ENCODE data around the gene SH3BP2.

SH3BP2 gene

DNA sequence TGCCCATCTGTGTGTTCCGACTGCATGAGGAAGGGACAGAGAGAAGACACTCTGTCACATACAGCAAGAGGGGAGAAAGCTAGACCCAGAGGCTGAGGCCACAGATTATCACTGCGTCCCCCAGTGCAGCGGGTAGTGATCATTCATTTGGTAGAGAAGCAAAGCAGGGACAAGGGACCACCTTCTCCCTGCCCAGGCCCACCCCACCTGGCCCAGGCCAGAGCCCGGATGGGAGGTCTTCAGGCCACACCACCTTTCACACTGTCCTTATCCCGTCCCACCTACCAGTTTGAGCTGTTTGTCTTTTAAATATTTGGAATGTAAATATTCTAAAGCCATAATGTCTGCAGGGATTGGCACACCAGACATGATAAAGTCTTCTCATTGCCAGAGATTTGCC is 47.4 kb upstream of the SH3BP2 start:
- no peaks in the 10 kb centered on the region for H3K27me3 ChIP-seq (ENCODE audit: insufficient read depth, low read length, poor library complexity, severe bottlenecking)
- H3K79me2 ChIP-seq (ENCODE audit: insufficient read depth, low read length), result peaks cover 17% of the 10 kb centered on the region; the same call in 1 of the 2 replicates
- no peaks in the 10 kb centered on the region for H3F3A ChIP-seq (ENCODE audit: low read depth)
- H3K9ac ChIP-seq (ENCODE audit: low read depth, low read length, poor library complexity, severe bottlenecking), result no peak overlapping the region
- H3K4me3 ChIP-seq (ENCODE audit: low read length, poor library complexity, severe bottlenecking), result no peak overlapping the region
- no peak overlapping the region for H3K4me2 ChIP-seq (ENCODE audit: low read depth, low read length, poor library complexity, severe bottlenecking)
- TF ChIP-seq, protein P1, sequence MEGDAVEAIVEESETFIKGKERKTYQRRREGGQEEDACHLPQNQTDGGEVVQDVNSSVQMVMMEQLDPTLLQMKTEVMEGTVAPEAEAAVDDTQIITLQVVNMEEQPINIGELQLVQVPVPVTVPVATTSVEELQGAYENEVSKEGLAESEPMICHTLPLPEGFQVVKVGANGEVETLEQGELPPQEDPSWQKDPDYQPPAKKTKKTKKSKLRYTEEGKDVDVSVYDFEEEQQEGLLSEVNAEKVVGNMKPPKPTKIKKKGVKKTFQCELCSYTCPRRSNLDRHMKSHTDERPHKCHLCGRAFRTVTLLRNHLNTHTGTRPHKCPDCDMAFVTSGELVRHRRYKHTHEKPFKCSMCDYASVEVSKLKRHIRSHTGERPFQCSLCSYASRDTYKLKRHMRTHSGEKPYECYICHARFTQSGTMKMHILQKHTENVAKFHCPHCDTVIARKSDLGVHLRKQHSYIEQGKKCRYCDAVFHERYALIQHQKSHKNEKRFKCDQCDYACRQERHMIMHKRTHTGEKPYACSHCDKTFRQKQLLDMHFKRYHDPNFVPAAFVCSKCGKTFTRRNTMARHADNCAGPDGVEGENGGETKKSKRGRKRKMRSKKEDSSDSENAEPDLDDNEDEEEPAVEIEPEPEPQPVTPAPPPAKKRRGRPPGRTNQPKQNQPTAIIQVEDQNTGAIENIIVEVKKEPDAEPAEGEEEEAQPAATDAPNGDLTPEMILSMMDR (conservative IDR thresholded peaks at IDR 0.05; ENCODE audit: low read length), result no peak
- TF ChIP-seq EZH2phosphoT487 (IDR thresholded peaks at IDR 0.05; ENCODE audit: borderline replicate concordance), result no peak
- H3K4me1 ChIP-seq (ENCODE audit: insufficient read depth, low read length, poor library complexity, severe bottlenecking), result peaks cover 19% of the 10 kb centered on the region
- no peaks in the 10 kb centered on the region for H3K9me3 ChIP-seq (ENCODE audit: insufficient read depth, low read depth, low read length)
- no peaks in the 10 kb centered on the region for H3K9me2 ChIP-seq (replicated peaks; ENCODE audit: low read depth, low read length)
- H3K36me3 ChIP-seq (ENCODE audit: insufficient read depth, low read length), result peaks cover 61% of the 10 kb centered on the region; the same call in 1 of the 2 replicates
- H4K20me1 ChIP-seq (ENCODE audit: insufficient read depth, low read length, poor library complexity, severe bottlenecking), result peaks cover 10% of the 10 kb centered on the region
- no peak overlapping the region for H2AFZ ChIP-seq (ENCODE audit: low read length)

DNA sequence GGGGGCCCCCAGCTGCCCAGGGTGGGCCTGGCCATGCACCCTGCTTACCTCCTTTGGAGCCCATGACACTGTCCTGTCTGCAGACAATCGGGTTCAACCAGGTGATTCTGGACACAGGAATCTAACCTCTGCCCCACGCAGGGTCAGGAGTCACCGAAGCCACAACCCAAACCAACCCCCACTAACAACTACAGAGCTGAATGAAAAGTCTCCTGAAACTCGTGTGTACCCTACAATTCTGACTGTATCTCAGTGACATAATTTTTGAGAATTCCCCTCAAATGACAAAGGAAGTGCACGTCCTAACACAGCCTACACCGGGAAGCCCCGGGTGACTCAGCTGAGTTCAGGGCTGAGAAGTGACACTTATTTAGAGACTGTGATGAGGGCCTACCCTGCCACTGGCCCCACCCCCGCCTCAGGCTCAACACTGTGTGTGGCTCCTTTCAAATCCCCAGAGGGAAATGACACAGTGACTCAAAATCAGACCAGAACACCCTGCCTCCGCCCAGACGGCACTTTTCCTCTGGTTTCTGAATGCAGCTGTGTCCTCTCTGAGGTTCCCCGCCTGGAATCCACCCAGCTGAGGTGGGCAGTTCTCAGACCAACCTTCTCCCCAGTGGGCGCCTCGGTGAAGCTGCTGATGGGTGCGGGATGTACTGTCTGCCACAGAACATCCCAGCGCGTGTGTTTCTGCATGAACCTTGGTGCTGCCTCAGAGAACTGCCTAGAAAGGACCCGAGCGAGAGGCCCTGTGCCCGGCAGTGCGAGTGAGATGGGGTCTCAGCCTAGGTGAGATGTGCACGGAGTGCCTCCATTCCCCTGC is 46.7 kb upstream of the SH3BP2 start:
- H3K4me2 ChIP-seq (ENCODE audit: low read depth, low read length, poor library complexity, severe bottlenecking), result peak overlapping the region; percentile 33
- peaks cover 19% of the 10 kb centered on the region for H3K4me1 ChIP-seq (ENCODE audit: insufficient read depth, low read length, poor library complexity, severe bottlenecking)
- no peaks in the 10 kb centered on the region for H3F3A ChIP-seq (ENCODE audit: low read depth)
- H3K9me2 ChIP-seq (replicated peaks; ENCODE audit: low read depth, low read length), result no peaks in the 10 kb centered on the region
- H3K79me2 ChIP-seq (ENCODE audit: insufficient read depth, low read length), result peaks cover 24% of the 10 kb centered on the region; the same call in 1 of the 2 replicates
- peaks cover 61% of the 10 kb centered on the region; the same call in 1 of the 2 replicates for H3K36me3 ChIP-seq (ENCODE audit: insufficient read depth, low read length)
- H3K4me3 ChIP-seq (ENCODE audit: low read length, poor library complexity, severe bottlenecking), result no peak overlapping the region
- no peaks in the 10 kb centered on the region for H3K27me3 ChIP-seq (ENCODE audit: insufficient read depth, low read length, poor library complexity, severe bottlenecking)
- TF ChIP-seq, protein P1 (conservative IDR thresholded peaks at IDR 0.05; ENCODE audit: low read length), result no peak
- TF ChIP-seq EZH2phosphoT487 (IDR thresholded peaks at IDR 0.05; ENCODE audit: borderline replicate concordance), result no peak
- H2AFZ ChIP-seq (ENCODE audit: low read length), result no peak overlapping the region
- H3K9ac ChIP-seq (ENCODE audit: low read depth, low read length, poor library complexity, severe bottlenecking), result peak overlapping the region; percentile 25
- no peaks in the 10 kb centered on the region for H3K9me3 ChIP-seq (ENCODE audit: insufficient read depth, low read depth, low read length)
- H4K20me1 ChIP-seq (ENCODE audit: insufficient read depth, low read length, poor library complexity, severe bottlenecking), result peaks cover 10% of the 10 kb centered on the region

DNA sequence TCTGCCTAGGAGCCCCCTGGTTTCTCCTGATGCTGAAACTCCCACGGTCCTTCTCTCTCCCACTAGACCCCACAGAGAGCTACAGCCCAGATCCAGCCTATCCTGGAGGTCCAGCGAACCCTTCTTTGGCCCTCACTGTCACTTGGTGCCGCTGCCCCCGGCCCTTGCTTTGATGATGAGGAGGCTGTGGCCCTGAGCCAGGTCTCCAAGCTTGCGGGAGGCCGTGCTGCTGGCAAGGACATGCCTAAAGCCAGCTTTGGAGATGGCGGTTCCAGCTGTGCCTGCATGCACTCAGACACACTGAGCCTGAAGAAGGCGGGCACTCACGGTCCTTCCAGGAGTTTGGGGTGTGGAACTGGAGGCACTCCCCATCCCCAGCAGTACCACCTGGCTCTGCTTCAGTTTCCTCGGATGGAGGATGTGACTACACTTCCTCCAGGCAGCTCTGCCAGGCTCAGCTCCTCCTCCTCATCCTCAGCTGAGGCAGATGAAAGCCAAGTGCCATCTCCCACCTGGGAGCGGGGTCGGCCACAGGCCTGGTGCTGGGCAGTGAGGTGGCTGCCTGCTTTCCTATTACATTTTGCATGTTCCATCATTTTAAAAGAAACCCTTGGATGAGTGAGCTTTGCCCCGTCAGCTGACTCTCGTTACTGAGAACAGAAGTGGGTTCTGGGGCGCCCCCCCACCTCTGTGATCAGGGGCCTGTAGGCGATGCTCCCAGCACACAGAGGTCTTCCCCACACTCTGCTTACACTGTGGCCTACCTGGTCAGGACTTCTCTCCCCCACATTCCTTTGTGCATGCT is 45.8 kb upstream of the SH3BP2 start:
- H3K9ac ChIP-seq (ENCODE audit: low read depth, low read length, poor library complexity, severe bottlenecking), result peak overlapping the region; percentile 25
- TF ChIP-seq, protein P1 (conservative IDR thresholded peaks at IDR 0.05; ENCODE audit: low read length), result no peak
- no peak for TF ChIP-seq EZH2phosphoT487 (IDR thresholded peaks at IDR 0.05; ENCODE audit: borderline replicate concordance)
- no peak overlapping the region for H2AFZ ChIP-seq (ENCODE audit: low read length)
- no peaks in the 10 kb centered on the region for H3K9me2 ChIP-seq (replicated peaks; ENCODE audit: low read depth, low read length)
- H3K4me1 ChIP-seq (ENCODE audit: insufficient read depth, low read length, poor library complexity, severe bottlenecking), result peaks cover 19% of the 10 kb centered on the region
- peaks cover 28% of the 10 kb centered on the region; the same call in 1 of the 2 replicates for H3K79me2 ChIP-seq (ENCODE audit: insufficient read depth, low read length)
- H3K9me3 ChIP-seq (ENCODE audit: insufficient read depth, low read depth, low read length), result no peaks in the 10 kb centered on the region
- H3K27me3 ChIP-seq (ENCODE audit: insufficient read depth, low read length, poor library complexity, severe bottlenecking), result no peaks in the 10 kb centered on the region
- peak overlapping the region; percentile 33 for H3K4me2 ChIP-seq (ENCODE audit: low read depth, low read length, poor library complexity, severe bottlenecking)
- H4K20me1 ChIP-seq (ENCODE audit: insufficient read depth, low read length, poor library complexity, severe bottlenecking), result peaks cover 10% of the 10 kb centered on the region
- no peaks in the 10 kb centered on the region for H3F3A ChIP-seq (ENCODE audit: low read depth)
- H3K36me3 ChIP-seq (ENCODE audit: insufficient read depth, low read length), result peaks cover 57% of the 10 kb centered on the region; the same call in 1 of the 2 replicates
- H3K4me3 ChIP-seq (ENCODE audit: low read length, poor library complexity, severe bottlenecking), result no peak overlapping the region
